ENCODE measurements around the gene ANKK1.

Gene ANKK1

DNA sequence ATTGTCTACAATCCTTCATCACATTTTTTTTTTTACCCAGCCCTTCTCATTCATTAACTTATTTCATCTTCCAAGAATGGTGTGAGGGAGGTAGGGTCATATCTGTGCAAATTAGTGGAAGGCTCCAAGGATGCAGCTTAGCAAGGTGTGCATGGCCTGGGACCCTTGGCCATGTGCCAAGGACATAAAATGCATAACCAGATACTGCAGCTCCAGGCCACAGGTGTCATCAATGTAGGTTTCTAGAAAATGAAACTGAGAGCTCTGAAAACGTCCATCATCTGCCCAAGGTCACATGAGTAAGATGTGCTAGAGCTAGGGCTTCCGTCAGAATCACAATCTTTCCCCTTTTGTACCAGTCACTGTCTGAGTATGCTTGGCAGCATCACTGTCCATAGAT, 29.8 kb downstream of the ANKK1 start:
- CTCF ChIA-PET: no interaction called here

DNA sequence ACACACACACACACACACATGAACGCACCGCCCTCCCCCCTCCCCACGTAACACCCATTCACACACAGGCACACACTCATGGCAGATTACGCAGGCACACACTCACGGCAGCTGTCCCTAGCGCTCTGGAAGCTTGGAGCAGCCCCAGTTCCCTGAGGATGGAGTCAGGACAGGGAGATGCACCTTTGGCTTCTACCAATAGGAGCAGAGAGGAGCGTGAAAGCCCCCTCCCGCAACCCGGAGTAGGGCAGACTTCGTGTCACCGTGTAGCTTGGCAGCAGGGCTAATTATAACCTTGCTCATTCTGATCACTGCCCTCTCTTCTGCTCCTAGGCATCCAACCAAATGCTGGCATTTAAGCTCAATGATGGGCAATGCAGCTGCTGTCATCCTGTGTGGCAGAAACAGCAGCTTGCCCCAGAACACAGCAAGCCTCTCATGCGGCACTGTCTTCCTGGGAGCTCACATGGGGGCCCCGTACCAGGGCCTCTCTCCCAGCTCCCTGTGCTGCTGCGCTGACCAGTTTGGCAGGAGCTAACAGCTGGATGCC, 31.9 kb downstream of the ANKK1 start:
- no peak overlapping the region for H3K4me3 ChIP-seq (ENCODE audit: low read depth, low read length)
- ChIA-PET POLR2A (no interaction called here), CTCF (no interaction called here)
- no peak for DNase-seq (ENCODE audit: low read depth, low spot score)
- TF ChIP-seq, protein P1, sequence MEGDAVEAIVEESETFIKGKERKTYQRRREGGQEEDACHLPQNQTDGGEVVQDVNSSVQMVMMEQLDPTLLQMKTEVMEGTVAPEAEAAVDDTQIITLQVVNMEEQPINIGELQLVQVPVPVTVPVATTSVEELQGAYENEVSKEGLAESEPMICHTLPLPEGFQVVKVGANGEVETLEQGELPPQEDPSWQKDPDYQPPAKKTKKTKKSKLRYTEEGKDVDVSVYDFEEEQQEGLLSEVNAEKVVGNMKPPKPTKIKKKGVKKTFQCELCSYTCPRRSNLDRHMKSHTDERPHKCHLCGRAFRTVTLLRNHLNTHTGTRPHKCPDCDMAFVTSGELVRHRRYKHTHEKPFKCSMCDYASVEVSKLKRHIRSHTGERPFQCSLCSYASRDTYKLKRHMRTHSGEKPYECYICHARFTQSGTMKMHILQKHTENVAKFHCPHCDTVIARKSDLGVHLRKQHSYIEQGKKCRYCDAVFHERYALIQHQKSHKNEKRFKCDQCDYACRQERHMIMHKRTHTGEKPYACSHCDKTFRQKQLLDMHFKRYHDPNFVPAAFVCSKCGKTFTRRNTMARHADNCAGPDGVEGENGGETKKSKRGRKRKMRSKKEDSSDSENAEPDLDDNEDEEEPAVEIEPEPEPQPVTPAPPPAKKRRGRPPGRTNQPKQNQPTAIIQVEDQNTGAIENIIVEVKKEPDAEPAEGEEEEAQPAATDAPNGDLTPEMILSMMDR (IDR thresholded peaks at IDR 0.05; ENCODE audit: insufficient read depth, low read length, missing control alignments): no peak

More for the DNA sequence above, 29.8 kb downstream of the ANKK1 start:
- no peak for DNase-seq (ENCODE audit: low read depth, low spot score)
- TF ChIP-seq, protein P1 (IDR thresholded peaks at IDR 0.05; ENCODE audit: insufficient read depth, low read length, missing control alignments): no peak
- H3K4me3 ChIP-seq (ENCODE audit: low read depth, low read length): no peak overlapping the region
- POLR2A ChIA-PET: no interaction called here

DNA sequence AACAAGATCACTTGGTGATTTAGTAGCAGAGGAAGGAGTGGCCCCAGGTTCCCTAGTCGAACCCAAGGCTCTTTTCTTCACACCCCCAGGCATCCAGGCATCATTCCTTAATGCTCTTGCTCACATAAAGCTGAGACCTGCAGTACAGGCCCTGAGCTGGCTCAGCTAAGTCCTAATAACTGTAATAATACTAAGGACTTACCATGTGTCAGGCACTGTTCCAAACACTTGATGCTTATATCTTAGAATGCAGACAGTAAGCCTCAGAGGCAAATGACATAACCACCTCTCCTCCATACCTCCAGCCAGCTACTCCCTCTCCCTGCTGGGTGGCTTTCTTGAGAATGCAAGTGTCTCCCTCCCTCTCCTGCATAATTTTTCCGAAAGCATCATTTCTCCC, 33.2 kb downstream of the ANKK1 start:
- CTCF ChIA-PET: no interaction called here

DNA sequence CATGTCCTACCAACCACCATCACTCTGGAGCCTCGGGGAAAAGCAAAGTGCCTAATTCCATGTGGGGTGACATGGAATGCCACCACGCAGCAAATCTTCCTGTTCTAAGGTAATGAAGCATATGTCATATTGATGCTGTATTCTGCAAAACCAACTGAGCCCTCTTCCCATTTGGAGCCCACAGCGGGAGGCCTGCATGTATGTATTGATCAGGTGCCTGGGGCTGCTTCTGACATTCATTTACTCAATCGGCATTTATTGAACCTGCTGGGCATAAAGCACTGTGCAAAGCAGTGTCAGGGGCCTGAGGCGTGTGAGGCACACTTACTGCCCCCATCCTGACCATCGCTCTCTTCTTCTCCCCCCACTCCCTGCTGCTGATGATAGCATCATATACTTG, 39.1 kb downstream of the ANKK1 start:
- POLR2A ChIA-PET: no interaction called here
- CTCF ChIA-PET: no interaction called here
- TF ChIP-seq, protein P1 (IDR thresholded peaks at IDR 0.05; ENCODE audit: insufficient read depth, low read length, missing control alignments): no peak
- no peak overlapping the region for H3K4me3 ChIP-seq (ENCODE audit: low read depth, low read length)
- DNase-seq (ENCODE audit: low read depth, low spot score): no peak

More for the DNA sequence above, 33.2 kb downstream of the ANKK1 start:
- TF ChIP-seq, protein P1 (IDR thresholded peaks at IDR 0.05; ENCODE audit: insufficient read depth, low read length, missing control alignments): no peak
- POLR2A ChIA-PET: no interaction called here
- H3K4me3 ChIP-seq (ENCODE audit: low read depth, low read length): no peak overlapping the region
- DNase-seq (ENCODE audit: low read depth, low spot score): no peak

DNA sequence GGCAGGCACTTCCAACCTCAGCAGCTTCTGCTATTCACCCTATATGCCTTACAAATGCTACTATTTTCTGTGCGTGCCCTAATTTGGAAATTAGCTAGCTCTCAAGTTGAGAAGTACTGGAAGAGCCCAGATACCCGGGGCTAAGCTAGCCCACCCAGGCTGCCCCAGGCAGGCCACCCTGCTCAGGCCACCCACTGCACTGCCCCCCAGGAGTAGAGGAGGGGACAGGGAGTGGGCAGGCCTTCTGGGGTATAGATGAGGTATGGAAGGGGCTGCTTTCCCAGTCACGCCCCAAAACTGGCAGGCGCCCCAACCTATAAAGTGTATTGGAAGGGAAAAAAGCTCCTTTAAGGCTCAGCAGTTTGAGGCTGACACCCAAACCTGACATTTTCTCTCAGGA, 44.2 kb downstream of the ANKK1 start:
- DNase-seq (ENCODE audit: low read depth, low spot score): no peak
- TF ChIP-seq, protein P1 (IDR thresholded peaks at IDR 0.05; ENCODE audit: insufficient read depth, low read length, missing control alignments): no peak
- ChIA-PET POLR2A (no interaction called here), CTCF (no interaction called here)
- H3K4me3 ChIP-seq (ENCODE audit: low read depth, low read length): no peak overlapping the region

DNA sequence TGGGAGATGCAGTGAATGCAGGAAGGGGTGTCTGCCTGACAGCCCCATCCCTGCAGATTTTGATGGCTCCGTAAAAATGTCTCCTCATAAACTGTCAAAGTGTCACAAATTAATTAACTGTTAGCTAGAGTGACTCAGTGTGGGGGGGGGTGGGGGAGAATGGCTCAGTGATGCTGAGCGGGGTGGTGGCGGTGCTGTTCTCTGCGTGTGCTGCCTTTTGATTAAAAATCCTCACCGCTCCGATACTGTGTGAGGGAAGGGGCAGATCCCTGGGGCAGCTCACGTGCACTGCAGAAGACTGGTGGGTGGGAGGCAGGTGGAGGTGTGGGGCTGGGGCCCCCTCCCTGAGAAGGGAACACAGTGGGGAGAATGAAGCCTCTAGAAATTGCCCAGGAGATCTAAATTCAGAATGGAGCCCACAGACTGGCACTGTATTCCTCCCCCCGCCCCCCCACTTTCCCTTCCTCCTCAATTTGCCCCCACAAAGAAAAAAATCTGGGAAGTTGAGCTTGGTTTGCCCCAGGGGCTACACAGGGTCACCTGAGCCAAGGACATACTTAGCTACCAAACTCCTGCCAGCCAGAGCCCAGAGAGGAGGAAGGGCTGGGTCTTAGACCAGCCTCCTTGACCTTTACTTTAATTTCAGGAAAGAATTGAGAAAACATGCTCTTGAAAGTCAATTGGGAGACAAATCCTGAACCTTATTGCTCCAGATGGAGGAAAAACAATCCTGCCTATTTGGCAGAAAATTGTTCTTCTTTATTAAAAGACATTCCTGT, 47.8 kb downstream of the ANKK1 start:
- no peak for DNase-seq (ENCODE audit: low read depth, low spot score)
- CTCF ChIA-PET: no interaction called here
- POLR2A ChIA-PET: no interaction called here
- H3K4me3 ChIP-seq (ENCODE audit: low read depth, low read length): no peak overlapping the region
- TF ChIP-seq, protein P1 (IDR thresholded peaks at IDR 0.05; ENCODE audit: insufficient read depth, low read length, missing control alignments): no peak
